HG03442 (cell line): ENCODE results near the gene HTR2C.

Experiments used
- ATAC-seq: cut with Tn5 transposase; IDR thresholded peaks from one replicate; pipeline ENCODE4 v1.9.1; 2021; ENCODE audit warnings: mild to moderate bottlenecking, moderate library complexity; ENCODE audit not compliant: unreplicated experiment

Gene HTR2C

DNA sequence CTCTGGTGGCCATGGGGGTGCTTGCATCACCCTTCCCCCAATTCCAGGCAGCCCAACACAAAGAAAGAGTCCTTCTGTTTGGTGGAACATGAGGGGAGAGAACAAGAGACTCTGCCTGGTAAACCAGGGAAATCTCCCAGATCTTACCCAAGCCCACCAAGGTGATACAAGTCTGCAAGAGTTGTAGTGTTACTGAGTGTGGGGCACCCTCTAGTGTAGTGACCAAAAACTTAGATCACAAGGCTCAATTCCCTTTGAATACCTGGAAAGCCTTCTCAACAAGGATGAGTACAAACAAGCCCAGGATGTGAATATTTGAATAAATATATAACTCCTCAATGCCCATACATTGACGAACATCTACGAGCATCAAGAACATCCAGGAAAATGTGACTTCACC, 368.8 kb downstream of the HTR2C start:
- no peak for ATAC-seq
